ENCODE measurements around the gene CDK5RAP2. TPM values are rescaled to one million over a fixed set of nuclear protein-coding genes. Genes with fewer than 3 reads are reported as not detected.

CDK5RAP2 gene
- total RNA-seq, 6 experiments from 2014 or later: 28.4 to 40.8 (median 36.8) TPM

DNA sequence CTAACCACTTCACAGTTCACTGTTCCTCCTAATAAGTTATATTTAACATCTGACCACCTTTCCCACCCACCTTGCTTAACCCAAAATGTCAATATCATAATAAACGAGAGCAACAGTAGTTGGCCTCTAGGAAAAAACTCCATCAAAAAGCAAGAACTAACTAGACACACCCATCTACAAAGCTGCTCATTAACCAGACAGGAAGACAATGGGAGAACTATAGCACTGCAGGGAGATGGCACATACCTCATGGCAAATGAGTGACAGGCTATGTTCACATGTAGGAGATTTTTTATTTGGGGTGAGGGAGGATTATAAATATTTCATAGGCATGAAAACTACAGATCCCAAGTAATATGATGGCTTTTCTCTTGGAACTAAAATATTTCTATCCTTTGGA lies 23.6 kb upstream of the CDK5RAP2 start:
- Mint-ChIP-seq H3K36me3 (ENCODE audit: low read depth) (peaks cover 7% of the 10 kb centered on the region), H3K4me3 (no peak overlapping the region)

DNA sequence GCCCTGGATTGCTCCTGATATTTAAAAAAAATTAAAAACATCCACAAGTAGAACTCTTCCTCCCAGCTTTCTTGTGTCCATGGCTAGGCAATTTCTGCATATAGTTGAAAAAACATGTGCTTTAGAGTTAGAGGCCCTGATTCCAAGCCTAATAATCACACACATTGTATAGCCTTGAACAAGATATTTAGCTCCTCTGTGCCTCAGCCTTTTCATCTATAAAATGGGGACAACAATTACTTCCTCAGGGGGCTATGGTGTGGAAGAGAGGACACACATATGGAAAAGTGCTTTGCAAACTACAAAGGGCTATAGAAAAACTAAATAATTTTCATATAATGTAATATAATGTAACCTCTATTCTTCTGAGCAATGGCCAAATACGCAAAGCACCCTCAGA lies 23.0 kb upstream of the CDK5RAP2 start:
- peaks cover 7% of the 10 kb centered on the region for H3K36me3 Mint-ChIP-seq (ENCODE audit: low read depth)
- DNase-seq: no peak
- peaks cover 8% of the 10 kb centered on the region for H3K4me1 Mint-ChIP-seq (ENCODE audit: low read depth)

More for the DNA sequence above, 23.6 kb upstream of the CDK5RAP2 start:
- Mint-ChIP-seq H3K9me3 (no peaks in the 10 kb centered on the region), H3K27ac (no peak overlapping the region), H3K27me3 (ENCODE audit: insufficient read depth) (no peaks in the 10 kb centered on the region), H3K4me1 (ENCODE audit: low read depth) (peaks cover 14% of the 10 kb centered on the region)
- TF ChIP-seq, protein P1, sequence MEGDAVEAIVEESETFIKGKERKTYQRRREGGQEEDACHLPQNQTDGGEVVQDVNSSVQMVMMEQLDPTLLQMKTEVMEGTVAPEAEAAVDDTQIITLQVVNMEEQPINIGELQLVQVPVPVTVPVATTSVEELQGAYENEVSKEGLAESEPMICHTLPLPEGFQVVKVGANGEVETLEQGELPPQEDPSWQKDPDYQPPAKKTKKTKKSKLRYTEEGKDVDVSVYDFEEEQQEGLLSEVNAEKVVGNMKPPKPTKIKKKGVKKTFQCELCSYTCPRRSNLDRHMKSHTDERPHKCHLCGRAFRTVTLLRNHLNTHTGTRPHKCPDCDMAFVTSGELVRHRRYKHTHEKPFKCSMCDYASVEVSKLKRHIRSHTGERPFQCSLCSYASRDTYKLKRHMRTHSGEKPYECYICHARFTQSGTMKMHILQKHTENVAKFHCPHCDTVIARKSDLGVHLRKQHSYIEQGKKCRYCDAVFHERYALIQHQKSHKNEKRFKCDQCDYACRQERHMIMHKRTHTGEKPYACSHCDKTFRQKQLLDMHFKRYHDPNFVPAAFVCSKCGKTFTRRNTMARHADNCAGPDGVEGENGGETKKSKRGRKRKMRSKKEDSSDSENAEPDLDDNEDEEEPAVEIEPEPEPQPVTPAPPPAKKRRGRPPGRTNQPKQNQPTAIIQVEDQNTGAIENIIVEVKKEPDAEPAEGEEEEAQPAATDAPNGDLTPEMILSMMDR (IDR thresholded peaks at IDR 0.05): no peak
- DNase-seq: no peak

DNA sequence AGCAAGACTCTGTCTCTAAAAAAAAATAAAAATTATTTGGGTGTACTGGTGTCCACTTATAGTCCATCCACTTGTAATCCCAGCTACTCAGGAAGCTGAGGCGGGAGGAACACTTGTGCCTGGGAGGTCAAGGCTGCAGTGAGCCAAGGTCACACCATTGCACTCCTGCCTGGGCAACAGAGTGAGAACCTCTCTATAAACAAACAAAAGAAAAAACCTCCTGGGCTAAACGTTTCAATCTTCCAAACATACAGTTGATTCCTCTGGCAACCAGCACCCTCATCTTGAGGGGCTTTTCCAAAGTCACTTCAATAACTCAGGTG lies 13.9 kb upstream of the CDK5RAP2 start:
- no peak overlapping the region for H3K4me3 Mint-ChIP-seq
- H3K27ac Mint-ChIP-seq: no peak overlapping the region
- peaks cover 3% of the 10 kb centered on the region; the same call in 1 of the 2 replicates for H3K4me1 Mint-ChIP-seq (ENCODE audit: low read depth)
- TF ChIP-seq, protein P1 (IDR thresholded peaks at IDR 0.05): no peak
- H3K9me3 Mint-ChIP-seq: no peaks in the 10 kb centered on the region
- DNase-seq: no peak
- H3K27me3 Mint-ChIP-seq (ENCODE audit: insufficient read depth): no peaks in the 10 kb centered on the region; the same call in 1 of the 2 replicates
- H3K36me3 Mint-ChIP-seq (ENCODE audit: low read depth): no peaks in the 10 kb centered on the region

More for the DNA sequence above, 23.0 kb upstream of the CDK5RAP2 start:
- no peaks in the 10 kb centered on the region for H3K27me3 Mint-ChIP-seq (ENCODE audit: insufficient read depth)
- TF ChIP-seq, protein P1 (IDR thresholded peaks at IDR 0.05): no peak
- no peak overlapping the region for H3K27ac Mint-ChIP-seq
- no peaks in the 10 kb centered on the region for H3K9me3 Mint-ChIP-seq
- no peak overlapping the region for H3K4me3 Mint-ChIP-seq

DNA sequence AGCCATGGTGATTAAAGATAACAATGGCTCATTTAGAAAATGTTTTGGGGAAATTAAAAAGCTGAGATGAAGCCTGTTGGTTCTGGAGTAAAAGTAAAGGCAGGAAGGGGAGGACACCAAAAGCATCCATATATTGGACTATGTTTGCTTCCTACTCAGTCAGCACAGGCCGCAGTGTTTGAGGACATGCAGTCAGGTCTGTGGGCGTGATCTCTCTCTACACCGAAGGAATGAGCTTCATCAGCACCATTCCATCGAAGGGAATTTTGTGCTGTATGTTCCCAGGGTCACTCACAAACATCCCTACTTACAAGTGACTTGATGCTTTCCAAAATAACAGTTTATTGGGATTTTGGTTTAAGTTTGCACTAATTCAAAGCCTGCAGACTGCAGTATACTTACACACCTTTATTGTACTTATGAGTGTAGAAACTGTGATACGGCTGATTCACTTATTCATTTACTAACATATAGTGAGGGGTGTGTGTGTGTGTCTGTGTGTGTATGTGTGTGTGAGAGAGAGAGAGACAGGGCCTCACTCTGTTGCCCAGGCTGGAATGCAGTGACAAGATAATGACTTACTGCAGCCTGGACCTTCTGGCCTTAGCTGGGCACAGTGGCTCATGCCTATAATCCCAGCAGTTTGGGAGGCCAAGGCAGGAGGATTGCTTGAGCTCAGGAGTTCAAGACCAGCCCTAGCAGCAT lies 13.4 kb upstream of the CDK5RAP2 start:
- Mint-ChIP-seq H3K27ac (no peak overlapping the region), H3K4me1 (ENCODE audit: low read depth) (no peaks in the 10 kb centered on the region), H3K4me3 (no peak overlapping the region), H3K27me3 (ENCODE audit: insufficient read depth) (no peaks in the 10 kb centered on the region; the same call in 1 of the 2 replicates), H3K36me3 (ENCODE audit: low read depth) (no peaks in the 10 kb centered on the region), H3K9me3 (no peaks in the 10 kb centered on the region)
- TF ChIP-seq, protein P1 (IDR thresholded peaks at IDR 0.05): no peak
- DNase-seq: no peak

DNA sequence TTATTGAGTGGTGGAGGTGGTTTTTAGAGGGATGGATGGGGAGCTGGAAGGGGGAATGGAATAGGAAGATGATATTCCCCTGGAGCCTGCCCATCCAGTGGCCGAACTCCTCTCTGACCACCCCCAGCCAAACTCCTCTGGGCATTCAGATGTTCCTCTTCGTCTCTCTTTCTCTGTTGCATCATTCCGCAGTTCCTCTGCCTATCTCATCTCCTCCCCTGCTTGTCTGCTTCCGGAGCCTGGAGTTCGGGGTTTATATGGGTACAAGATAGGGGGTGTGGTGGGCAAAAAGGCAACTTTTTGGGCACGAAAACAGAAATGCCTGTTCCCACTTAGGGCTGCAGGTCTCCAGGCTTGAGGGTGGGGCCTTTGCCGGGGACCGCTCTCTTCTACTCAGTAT lies 12.2 kb upstream of the CDK5RAP2 start:
- Mint-ChIP-seq H3K9me3 (no peaks in the 10 kb centered on the region), H3K4me3 (no peak overlapping the region), H3K27me3 (ENCODE audit: insufficient read depth) (no peaks in the 10 kb centered on the region; the same call in 1 of the 2 replicates), H3K27ac (no peak overlapping the region), H3K36me3 (ENCODE audit: low read depth) (no peaks in the 10 kb centered on the region), H3K4me1 (ENCODE audit: low read depth) (no peaks in the 10 kb centered on the region)
- DNase-seq: no peak
- TF ChIP-seq, protein P1 (IDR thresholded peaks at IDR 0.05): no peak

Measured in HFFc6 (cell line).